COLO668 (cell line): Measurements from ENCODE around the gene CNTN5.

Source experiments
- DNase-seq: peaks from one replicate; lab custom pipeline; 2025; ENCODE audit not compliant: unreplicated experiment; lab: John Stamatoyannopoulos, UW

The CNTN5 gene

DNA sequence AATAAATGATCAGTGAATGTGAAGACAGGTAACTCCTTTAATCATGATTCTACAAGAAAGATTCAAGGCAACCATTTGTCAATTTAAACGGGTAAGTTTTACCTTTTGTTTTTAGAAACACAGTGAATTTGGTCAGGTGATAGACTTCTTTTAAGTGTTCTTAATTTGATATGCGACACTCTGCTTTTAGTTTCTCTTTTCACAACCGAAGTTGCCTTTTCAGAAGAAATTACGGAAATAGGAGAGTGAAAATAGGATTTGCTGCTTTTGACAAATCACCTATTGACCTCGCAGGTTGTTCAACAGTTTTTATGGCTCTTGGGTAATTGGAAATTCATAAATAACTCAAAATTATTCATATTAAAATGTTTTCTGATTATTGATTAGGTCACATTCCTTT lies 142.1 kb downstream of the CNTN5 start:
- DNase-seq, result no peak

GRCh38 chr11:99170591-99170990 lies 149.8 kb downstream of the CNTN5 start:
- DNase-seq, result no peak

- no peak for DNase-seq
Measured at GRCh38 chr11:99171330-99171729, 150.6 kb downstream of the CNTN5 start.

DNA sequence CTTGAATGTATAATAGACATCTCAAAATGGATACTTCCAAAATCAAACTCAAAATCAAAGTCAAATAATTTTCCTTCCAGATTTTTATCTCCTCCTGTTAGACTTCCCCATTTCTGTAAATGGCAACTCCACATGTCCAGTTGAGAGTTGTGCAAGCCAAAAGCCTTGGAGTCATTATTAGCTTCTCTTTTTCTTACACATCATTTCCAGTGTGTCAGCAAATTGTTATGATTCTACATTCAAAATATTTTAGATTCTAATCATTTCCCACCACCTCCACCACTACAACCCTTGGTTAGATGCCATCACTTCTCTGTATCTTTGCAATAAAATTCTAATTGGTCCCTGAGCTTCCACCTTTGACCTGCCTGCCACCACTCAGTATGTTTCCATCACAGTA lies 155.7 kb downstream of the CNTN5 start:
- DNase-seq, result no peak

GRCh38 chr11:99177446-99177845 lies 156.7 kb downstream of the CNTN5 start:
- DNase-seq, result no peak

DNA sequence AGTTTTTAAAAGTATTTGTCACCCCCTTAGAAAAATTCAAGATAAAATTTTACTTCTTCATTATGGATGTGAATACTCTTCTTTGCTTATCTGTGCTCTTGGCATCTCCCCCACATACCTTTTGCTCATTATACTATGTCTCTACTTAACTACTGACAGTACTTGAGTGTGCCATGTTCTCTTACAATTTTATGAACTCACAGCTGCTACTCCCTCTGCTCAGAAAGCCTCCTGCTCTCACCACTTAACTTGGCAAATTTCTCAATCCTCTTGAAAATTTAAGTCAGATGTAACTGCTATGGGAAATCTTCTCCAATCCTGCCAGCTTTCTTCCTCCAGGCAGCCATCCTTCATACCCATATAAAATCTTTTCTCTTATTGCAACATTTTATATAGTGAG lies 163.4 kb downstream of the CNTN5 start:
- DNase-seq, result no peak

- no peak for DNase-seq
Measured at GRCh38 chr11:99188221-99188620, 167.5 kb downstream of the CNTN5 start.

DNA sequence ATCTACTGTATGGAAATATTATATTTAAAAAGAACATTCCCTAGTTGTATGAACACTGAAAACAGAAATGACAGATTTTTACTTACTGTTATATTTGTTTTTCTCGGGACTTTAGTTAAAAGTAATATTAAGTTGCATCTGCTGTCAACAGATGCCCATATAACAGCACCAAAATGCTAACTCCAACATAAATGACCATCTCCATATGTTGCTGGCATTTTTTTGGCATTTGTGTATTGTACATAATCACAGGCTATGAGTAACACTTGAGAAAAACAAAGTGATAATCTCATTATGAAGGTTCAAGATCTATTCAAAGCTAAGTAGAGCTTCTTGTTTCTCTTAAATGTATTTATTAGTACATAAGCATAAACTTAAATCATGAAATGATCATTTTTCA lies 172.0 kb downstream of the CNTN5 start:
- no peak for DNase-seq

- no peak for DNase-seq
Measured at GRCh38 chr11:99197477-99197876, 176.7 kb downstream of the CNTN5 start.

GRCh38 chr11:99198215-99198614 lies 177.5 kb downstream of the CNTN5 start:
- DNase-seq, result no peak

GRCh38 chr11:99199341-99199740 lies 178.6 kb downstream of the CNTN5 start:
- no peak for DNase-seq

DNA sequence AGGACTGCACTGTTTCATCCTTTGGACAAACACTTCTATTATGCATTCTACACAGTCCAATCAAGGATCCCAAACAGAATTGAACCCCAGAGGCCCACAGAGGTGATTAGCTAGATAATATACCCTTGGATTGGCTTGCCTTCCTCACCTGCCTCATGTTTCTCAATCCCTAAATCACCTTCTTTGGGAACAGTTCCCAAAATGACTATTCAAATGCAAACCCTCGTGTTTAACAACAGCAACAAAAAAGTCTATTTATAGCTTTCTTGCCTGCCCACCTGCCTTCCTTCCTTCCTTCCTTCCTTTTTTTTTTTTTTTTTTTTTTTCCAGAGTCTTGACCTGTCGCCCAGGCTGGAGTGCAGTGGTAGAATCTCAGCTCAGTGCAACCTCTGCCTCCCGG lies 180.0 kb downstream of the CNTN5 start:
- DNase-seq, result no peak

- no peak for DNase-seq
Measured at GRCh38 chr11:99208813-99209212, 188.1 kb downstream of the CNTN5 start.

- no peak for DNase-seq
Measured at GRCh38 chr11:99229544-99229943, 208.8 kb downstream of the CNTN5 start.

DNA sequence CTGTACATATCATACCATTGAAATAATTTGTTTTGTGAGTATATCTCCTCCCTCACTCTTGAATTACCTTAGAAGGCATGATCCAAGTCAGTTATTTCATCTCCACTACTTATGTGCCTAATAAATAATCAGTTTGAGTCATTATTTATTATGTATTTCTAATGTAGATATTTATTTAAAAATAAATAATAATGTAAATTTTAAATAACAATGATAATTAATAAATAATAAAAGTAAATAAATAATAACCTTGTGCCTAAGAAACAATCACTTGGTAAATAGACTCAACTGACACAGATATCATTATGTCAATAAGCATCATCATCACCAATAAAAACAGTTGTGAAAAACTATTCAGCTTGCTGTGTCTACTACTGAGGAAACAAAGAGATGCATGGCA lies 213.8 kb downstream of the CNTN5 start:
- no peak for DNase-seq

DNA sequence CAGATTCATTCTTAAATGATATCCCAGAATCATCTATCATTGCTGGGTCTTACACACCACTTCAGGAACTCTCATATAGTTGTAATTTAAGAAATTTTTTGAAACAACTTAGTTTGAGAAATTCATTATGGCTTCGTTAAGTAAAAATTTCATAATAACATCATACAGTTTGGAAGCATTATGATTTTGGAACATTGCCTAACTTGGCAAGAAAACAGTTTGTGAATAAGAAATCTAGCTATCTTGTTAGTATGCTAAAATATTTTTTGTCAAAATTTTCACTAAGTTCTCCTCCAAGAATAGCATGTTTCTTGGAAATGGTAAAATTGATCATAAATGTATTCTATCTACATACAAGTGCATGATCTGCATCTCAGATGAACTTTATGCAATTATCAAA lies 217.7 kb downstream of the CNTN5 start:
- no peak for DNase-seq

- DNase-seq, result no peak
Measured at GRCh38 chr11:99240192-99241030, 219.7 kb downstream of the CNTN5 start.

DNA sequence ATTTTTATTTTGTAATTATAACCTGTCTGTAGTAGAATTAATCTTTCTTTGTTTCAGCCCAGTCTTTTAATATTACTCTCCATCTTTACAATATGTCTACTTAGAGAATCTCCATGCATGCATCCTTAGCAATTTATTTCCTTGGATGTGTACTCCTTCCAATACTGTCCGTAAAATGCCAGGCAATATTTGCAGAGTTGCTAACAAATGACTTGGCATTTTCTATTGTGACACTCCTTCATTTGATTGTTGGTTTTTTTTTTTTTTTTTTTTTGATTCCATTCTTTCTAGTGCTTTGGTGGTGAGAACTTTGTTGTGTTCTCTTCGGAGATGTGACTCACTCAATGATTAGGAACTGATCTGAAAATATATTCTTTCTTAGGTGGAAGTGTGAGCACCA lies 220.3 kb downstream of the CNTN5 start:
- DNase-seq, result no peak

GRCh38 chr11:99244613-99245012 lies 223.9 kb downstream of the CNTN5 start:
- DNase-seq, result no peak

- DNase-seq, result no peak
Measured at GRCh38 chr11:99246199-99246598, 225.4 kb downstream of the CNTN5 start.

DNA sequence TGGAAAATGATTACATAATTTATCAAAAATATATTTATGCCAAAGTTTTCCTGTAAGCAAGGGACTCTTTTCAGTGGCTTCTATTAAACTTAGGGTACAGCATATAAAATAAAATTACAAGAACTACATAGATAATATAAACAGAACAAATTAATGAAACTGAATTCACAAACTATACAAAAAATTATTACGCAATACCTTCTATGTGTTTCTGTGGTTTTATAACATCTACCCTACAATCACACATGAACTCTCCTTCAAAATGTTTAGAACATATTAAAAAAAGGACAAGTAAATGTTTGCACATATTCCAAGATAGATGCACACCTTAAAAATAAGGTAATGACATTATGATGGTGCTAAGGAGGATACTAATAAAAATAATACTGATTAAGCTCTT lies 235.9 kb downstream of the CNTN5 start:
- no peak for DNase-seq

DNA sequence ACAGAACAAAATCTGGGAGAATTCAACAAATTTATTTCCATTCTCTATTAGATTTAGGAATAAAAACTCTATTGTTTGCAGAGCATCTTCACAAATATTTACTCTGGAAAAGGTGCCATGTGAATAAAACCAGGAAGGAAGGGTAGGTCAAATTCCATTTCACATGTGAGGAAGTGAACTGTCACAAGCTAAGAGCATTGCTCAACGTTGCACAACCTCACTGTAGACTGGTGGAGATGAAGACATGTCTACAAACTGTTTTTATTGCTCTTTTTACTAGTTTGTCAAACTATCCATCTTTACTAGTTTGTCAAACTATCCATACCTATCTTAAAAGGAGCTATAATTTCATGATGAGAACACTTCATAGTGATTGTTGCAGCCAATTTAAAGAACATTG lies 236.4 kb downstream of the CNTN5 start:
- no peak for DNase-seq

GRCh38 chr11:99260696-99261095 lies 239.9 kb downstream of the CNTN5 start:
- DNase-seq, result no peak
